HEK293T (cell line): ENCODE results near the gene OPHN1.

ENCODE experiments used
- ARNT ChIP-seq: fragments of 450-650 bp; IDR thresholded peaks from 2 replicates; pipeline ENCODE4 v1.6.1; 2017; ENCODE audit warnings: mild to moderate bottlenecking
- BHLHE40 ChIP-seq: fragments of 450-650 bp; IDR thresholded peaks from 2 replicates; pipeline ENCODE4 v1.6.1; 2016; ENCODE audit warnings: mild to moderate bottlenecking, moderate library complexity, borderline replicate concordance
- ELF4 ChIP-seq: fragments of 450-650 bp; IDR thresholded peaks from 2 replicates; pipeline ENCODE4 v1.6.1; 2017; ENCODE audit warnings: antibody characterized with exemption
- FOXA1 ChIP-seq: fragments of 450-650 bp; IDR thresholded peaks from 2 replicates; pipeline ENCODE4 v1.6.1; 2016; ENCODE audit warnings: mild to moderate bottlenecking
- FOXK2 ChIP-seq: fragments of 450-650 bp; IDR thresholded peaks from 2 replicates; pipeline ENCODE4 v1.6.1; 2016; ENCODE audit warnings: mild to moderate bottlenecking
- FOXM1 ChIP-seq: fragments of 450-650 bp; IDR thresholded peaks from 2 replicates; pipeline ENCODE4 v1.6.1; 2017; ENCODE audit warnings: mild to moderate bottlenecking, borderline replicate concordance
- L3MBTL2 ChIP-seq: fragments of 450-650 bp; conservative IDR thresholded peaks from 2 replicates; pipeline ENCODE4 v1.6.1; 2016; ENCODE audit warnings: mild to moderate bottlenecking
- LEF1 ChIP-seq: fragments of 450-650 bp; IDR thresholded peaks from 2 replicates; pipeline ENCODE4 v1.6.1; 2017; ENCODE audit warnings: mild to moderate bottlenecking, borderline replicate concordance
- NFRKB ChIP-seq: fragments of 450-650 bp; IDR thresholded peaks from 2 replicates; pipeline ENCODE4 v1.6.1; 2016; ENCODE audit warnings: mild to moderate bottlenecking, moderate library complexity
- SP1 ChIP-seq: fragments of 450-650 bp; IDR thresholded peaks from 2 replicates; pipeline ENCODE4 v1.6.1; 2017
- SUZ12 ChIP-seq: fragments of 450-650 bp; IDR thresholded peaks from 2 replicates; pipeline ENCODE4 v1.6.1; 2016; ENCODE audit warnings: mild to moderate bottlenecking
- TARDBP ChIP-seq: fragments of 450-650 bp; IDR thresholded peaks from 2 replicates; pipeline ENCODE4 v1.6.1; 2016
- ZNF384 ChIP-seq: fragments of 450-650 bp; IDR thresholded peaks from 2 replicates; pipeline ENCODE4 v1.6.1; 2016

- TF ChIP-seq NFRKB, result no peak
- TF ChIP-seq BHLHE40, result no peak
- no peak for TF ChIP-seq FOXM1
- no peak for TF ChIP-seq SUZ12
- TF ChIP-seq SP1, result no peak
- TF ChIP-seq FOXK2, result no peak
- TF ChIP-seq TARDBP, result no peak
- TF ChIP-seq ARNT, result no peak
- no peak for TF ChIP-seq FOXA1
- no peak for TF ChIP-seq ZNF384
- TF ChIP-seq LEF1, result no peak
- no peak for TF ChIP-seq ELF4
- TF ChIP-seq L3MBTL2, result no peak
Observed at GRCh38 chrX:68072041-68072440, 361.3 kb downstream of the OPHN1 start.
